ENCODE data around the gene MAP7D1. TPM values are rescaled to one million over a fixed set of nuclear protein-coding genes. Genes with fewer than 3 reads are reported as not detected.
"Not testable (repeated sequence)": the region's sequence is repeated elsewhere in the genome, so short reads cannot be mapped to it uniquely, and the experiment has no call there.

The MAP7D1 gene
- total RNA-seq, 3 donors from 2014 or later: 67.4 to 78.0 (median 68.6) TPM

- peaks cover 5 to 16% of the 10 kb centered on the region in 2 donors for H3K4me1 ChIP-seq
- no peak overlapping the region for H3K4me3 ChIP-seq
- intact Hi-C loops (cut with DNase I; ENCODE audit: low total_unique reads): no loop called here
- TF ChIP-seq POLR2A (IDR thresholded peaks at IDR 0.05) (no peak), POLR2AphosphoS5 (IDR thresholded peaks at IDR 0.05) (no peak)
- TF ChIP-seq, protein P1, sequence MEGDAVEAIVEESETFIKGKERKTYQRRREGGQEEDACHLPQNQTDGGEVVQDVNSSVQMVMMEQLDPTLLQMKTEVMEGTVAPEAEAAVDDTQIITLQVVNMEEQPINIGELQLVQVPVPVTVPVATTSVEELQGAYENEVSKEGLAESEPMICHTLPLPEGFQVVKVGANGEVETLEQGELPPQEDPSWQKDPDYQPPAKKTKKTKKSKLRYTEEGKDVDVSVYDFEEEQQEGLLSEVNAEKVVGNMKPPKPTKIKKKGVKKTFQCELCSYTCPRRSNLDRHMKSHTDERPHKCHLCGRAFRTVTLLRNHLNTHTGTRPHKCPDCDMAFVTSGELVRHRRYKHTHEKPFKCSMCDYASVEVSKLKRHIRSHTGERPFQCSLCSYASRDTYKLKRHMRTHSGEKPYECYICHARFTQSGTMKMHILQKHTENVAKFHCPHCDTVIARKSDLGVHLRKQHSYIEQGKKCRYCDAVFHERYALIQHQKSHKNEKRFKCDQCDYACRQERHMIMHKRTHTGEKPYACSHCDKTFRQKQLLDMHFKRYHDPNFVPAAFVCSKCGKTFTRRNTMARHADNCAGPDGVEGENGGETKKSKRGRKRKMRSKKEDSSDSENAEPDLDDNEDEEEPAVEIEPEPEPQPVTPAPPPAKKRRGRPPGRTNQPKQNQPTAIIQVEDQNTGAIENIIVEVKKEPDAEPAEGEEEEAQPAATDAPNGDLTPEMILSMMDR (IDR thresholded peaks at IDR 0.05): no peak
- DNase-seq (ENCODE audit: low spot score in 2 of 2): no peak
- no peaks in the 10 kb centered on the region for H3K27me3 ChIP-seq
- H3K36me3 ChIP-seq: no peaks in the 10 kb centered on the region
- H3K9me3 ChIP-seq: no peaks in the 10 kb centered on the region
- no peak overlapping the region for H3K27ac ChIP-seq
These were observed 55.3 kb downstream of the MAP7D1 start for GRCh38 chr1:36211307-36211706.

- TF ChIP-seq POLR2A (IDR thresholded peaks at IDR 0.05): no peak
- TF ChIP-seq POLR2AphosphoS5 (IDR thresholded peaks at IDR 0.05): no peak
- TF ChIP-seq, protein P1 (IDR thresholded peaks at IDR 0.05): no peak
- Histone ChIP-seq H3K36me3 (no peaks in the 10 kb centered on the region), H3K27me3 (no peaks in the 10 kb centered on the region), H3K27ac (no peak overlapping the region), H3K4me1 (peaks cover 5 to 10% of the 10 kb centered on the region in 2 donors), H3K4me3 (no peak overlapping the region), H3K9me3 (no peaks in the 10 kb centered on the region)
- DNase-seq (ENCODE audit: low spot score in 2 of 2): no peak
- intact Hi-C loops (cut with DNase I; ENCODE audit: low total_unique reads): no loop called here
These were observed 55.9 kb downstream of the MAP7D1 start for GRCh38 chr1:36211841-36212240.

- TF ChIP-seq POLR2A (IDR thresholded peaks at IDR 0.05) (no peak), POLR2AphosphoS5 (IDR thresholded peaks at IDR 0.05) (no peak)
- TF ChIP-seq, protein P1 (IDR thresholded peaks at IDR 0.05): no peak
- Histone ChIP-seq H3K27me3 (no peaks in the 10 kb centered on the region), H3K4me1 (peaks cover 5 to 6% of the 10 kb centered on the region in 2 donors), H3K9me3 (no peaks in the 10 kb centered on the region), H3K36me3 (no peaks in the 10 kb centered on the region), H3K27ac (peak overlapping the region in 1 of 2 donors; percentile 40), H3K4me3 (no peak overlapping the region)
- DNase-seq (ENCODE audit: low spot score in 2 of 2): no peak
- intact Hi-C loops (cut with DNase I; ENCODE audit: low total_unique reads): no loop called here
These were observed 56.8 kb downstream of the MAP7D1 start for GRCh38 chr1:36212782-36213181.

DNA sequence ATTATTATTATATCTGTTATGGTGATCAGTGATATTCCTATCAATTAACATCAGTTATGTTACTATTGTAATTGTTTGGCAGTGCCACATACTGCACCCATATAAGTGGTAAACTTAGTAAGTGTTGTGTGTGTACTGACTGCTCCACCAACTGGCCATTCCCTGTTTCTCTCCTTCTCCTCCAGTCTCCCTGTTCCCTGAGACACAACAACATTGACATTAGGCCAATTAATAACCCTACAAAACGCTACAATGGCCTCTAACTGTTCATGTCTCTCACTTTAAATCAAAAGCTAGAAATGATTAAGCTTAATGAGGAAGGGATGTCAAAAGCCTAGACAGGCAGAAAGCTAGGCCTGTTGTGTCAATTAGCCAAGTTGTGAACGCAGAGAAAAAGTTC, 61.7 kb downstream of the MAP7D1 start:
- intact Hi-C loops (cut with DNase I; ENCODE audit: low total_unique reads): no loop called here
- H3K36me3 ChIP-seq: no peaks in the 10 kb centered on the region
- H3K27me3 ChIP-seq: no peaks in the 10 kb centered on the region
- DNase-seq (ENCODE audit: low spot score in 2 of 2): no peak
- no peaks in the 10 kb centered on the region for H3K4me1 ChIP-seq
- H3K27ac ChIP-seq: no peak overlapping the region
- no peak overlapping the region for H3K4me3 ChIP-seq
- no peaks in the 10 kb centered on the region for H3K9me3 ChIP-seq
- TF ChIP-seq POLR2AphosphoS5 (IDR thresholded peaks at IDR 0.05) (no peak), POLR2A (IDR thresholded peaks at IDR 0.05) (no peak)
- TF ChIP-seq, protein P1 (IDR thresholded peaks at IDR 0.05): no peak

- H3K27ac ChIP-seq; H3K27me3 ChIP-seq; intact Hi-C loops (cut with DNase I; ENCODE audit: low total_unique reads): not testable (repeated sequence)
These were observed 65.9 kb downstream of the MAP7D1 start for GRCh38 chr1:36221901-36222300.

More at GRCh38 chr1:36221901-36222300, 65.9 kb downstream of the MAP7D1 start:
- not testable (repeated sequence) for H3K4me3 ChIP-seq; DNase-seq (ENCODE audit: low spot score in 2 of 2); H3K4me1 ChIP-seq; H3K36me3 ChIP-seq; H3K9me3 ChIP-seq
